Mesendoderm (in vitro differentiated cells): ENCODE data around the gene ATF2.

ENCODE experiments used
- DNase-seq: peaks from one replicate; pipeline ENCODE4 v3.0.0; 2013
- H2AK5ac ChIP-seq: 2 replicates; pipeline ENCODE4 v1.6.1; 2013; ENCODE audit warnings: low read length, inconsistent platforms
- H2BK120ac ChIP-seq: 2 replicates; pipeline ENCODE4 v1.6.1; 2013; ENCODE audit warnings: low read depth, mild to moderate bottlenecking, low read length, moderate library complexity, mixed read lengths
- H2BK15ac ChIP-seq: replicated peaks from 2 replicates; pipeline ENCODE4 v1.6.1; 2013; ENCODE audit warnings: low read depth, mild to moderate bottlenecking, moderate library complexity
- H2BK5ac ChIP-seq: 2 replicates; pipeline ENCODE4 v1.6.1; 2013; ENCODE audit warnings: low read length, inconsistent platforms
- H3K18ac ChIP-seq: 2 replicates; pipeline ENCODE4 v1.6.1; 2013; ENCODE audit warnings: mild to moderate bottlenecking, low read length, mixed read lengths
- H3K23ac ChIP-seq: one replicate; pipeline ENCODE4 v1.6.1; 2013; ENCODE audit warnings: low read length
- H3K27ac ChIP-seq: 2 replicates; pipeline ENCODE4 v1.5.1; 2013; ENCODE audit warnings: low read depth, mild to moderate bottlenecking, inconsistent platforms, low read length, moderate library complexity
- H3K27me3 ChIP-seq: 2 replicates; pipeline ENCODE4 v1.6.1; 2013; ENCODE audit warnings: low read length, control low read depth, mild to moderate bottlenecking, inconsistent platforms; ENCODE audit not compliant: insufficient read depth, poor library complexity
- H3K36me3 ChIP-seq: 2 replicates; pipeline ENCODE4 v1.6.1; 2013; ENCODE audit warnings: low read length, inconsistent platforms; ENCODE audit not compliant: control insufficient read depth, insufficient read depth
- H3K4ac ChIP-seq: one replicate; pipeline ENCODE4 v1.6.1; 2013; ENCODE audit warnings: low read depth, mild to moderate bottlenecking, low read length, moderate library complexity
- H3K4me1 ChIP-seq: 2 replicates; pipeline ENCODE4 v1.6.1; 2013; ENCODE audit warnings: low read depth, low read length, inconsistent platforms; ENCODE audit not compliant: control insufficient read depth
- H3K4me2 ChIP-seq: 2 replicates; pipeline ENCODE4 v1.6.1; 2013; ENCODE audit warnings: low read length
- H3K4me3 ChIP-seq: 2 replicates; pipeline ENCODE4 v1.5.1; 2013; ENCODE audit warnings: mild to moderate bottlenecking, low read length
- H3K56ac ChIP-seq: one replicate; pipeline ENCODE4 v1.6.1; 2013; ENCODE audit warnings: low read length
- H3K79me1 ChIP-seq: 2 replicates; pipeline ENCODE4 v1.6.1; 2013; ENCODE audit warnings: low read length, inconsistent platforms
- H3K79me2 ChIP-seq: 2 replicates; pipeline ENCODE4 v1.6.1; 2013; ENCODE audit warnings: mild to moderate bottlenecking, low read length; ENCODE audit not compliant: control insufficient read depth, insufficient read depth
- H3K9ac ChIP-seq: 2 replicates; pipeline ENCODE4 v1.6.1; 2013; ENCODE audit warnings: low read length, inconsistent platforms
- H4K5ac ChIP-seq: one replicate; pipeline ENCODE4 v1.6.1; 2013; ENCODE audit warnings: low read length
- H4K8ac ChIP-seq: one replicate; pipeline ENCODE4 v1.6.1; 2013; ENCODE audit warnings: low read depth, mild to moderate bottlenecking, control low read depth, low read length, moderate library complexity
- WGBS: extraction: QIAGEN DNeasy Blood & Tissue Kit; methylation state at CpG from one replicate; pipeline ENCODE4 v1.1.7; 2013; ENCODE audit warnings: low lambda C conversion rate, missing lambda C conversion rate; ENCODE audit not compliant: insufficient coverage; ENCODE audit errors: extremely low coverage; 5-methylcytosine and 5-hydroxymethylcytosine counted together

The ATF2 gene

DNA sequence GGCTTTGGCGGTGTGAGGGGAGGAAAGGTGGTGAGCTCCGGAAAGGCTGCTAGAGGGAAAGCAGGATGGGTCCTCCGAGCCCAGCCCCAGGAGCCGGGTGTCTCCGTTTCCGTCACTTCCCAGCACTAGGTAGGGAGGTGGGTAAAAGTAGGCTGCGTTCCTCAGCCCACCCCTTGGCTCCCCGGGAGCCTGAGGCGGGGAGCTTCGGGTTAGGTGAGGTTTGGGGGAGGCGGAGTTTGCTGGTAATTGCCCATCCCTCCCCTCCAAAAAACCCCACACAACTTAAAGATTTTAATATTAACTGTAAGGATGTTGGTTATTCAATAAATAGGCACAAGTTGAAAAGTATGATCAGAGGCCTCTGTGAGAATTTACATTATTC lies 552 bp upstream of the ATF2 start:
- Histone ChIP-seq H3K27ac (peak overlapping the region; percentile 78), H2BK120ac (no peak overlapping the region), H3K79me2 (peaks cover 31% of the 10 kb centered on the region), H3K27me3 (no peaks in the 10 kb centered on the region), H2AK5ac (no peak overlapping the region), H2BK5ac (no peak overlapping the region), H3K36me3 (no peaks in the 10 kb centered on the region), H3K56ac (peak overlapping the region; percentile 93), H3K4me1 (no peaks in the 10 kb centered on the region), H2BK15ac (no peak overlapping the region), H4K5ac (no peak overlapping the region), H3K79me1 (no peaks in the 10 kb centered on the region), H3K18ac (no peak overlapping the region), H3K4me2 (peak overlapping the region; percentile 48), H3K4ac (no peak overlapping the region), H3K4me3 (peak overlapping the region; percentile 71), H4K8ac (no peak overlapping the region), H3K9ac (peak overlapping the region; percentile 86), H3K23ac (no peak overlapping the region)
- DNase-seq, result no peak
- WGBS, result no CpG with 5 or more reads among the region's 11 CpGs

DNA sequence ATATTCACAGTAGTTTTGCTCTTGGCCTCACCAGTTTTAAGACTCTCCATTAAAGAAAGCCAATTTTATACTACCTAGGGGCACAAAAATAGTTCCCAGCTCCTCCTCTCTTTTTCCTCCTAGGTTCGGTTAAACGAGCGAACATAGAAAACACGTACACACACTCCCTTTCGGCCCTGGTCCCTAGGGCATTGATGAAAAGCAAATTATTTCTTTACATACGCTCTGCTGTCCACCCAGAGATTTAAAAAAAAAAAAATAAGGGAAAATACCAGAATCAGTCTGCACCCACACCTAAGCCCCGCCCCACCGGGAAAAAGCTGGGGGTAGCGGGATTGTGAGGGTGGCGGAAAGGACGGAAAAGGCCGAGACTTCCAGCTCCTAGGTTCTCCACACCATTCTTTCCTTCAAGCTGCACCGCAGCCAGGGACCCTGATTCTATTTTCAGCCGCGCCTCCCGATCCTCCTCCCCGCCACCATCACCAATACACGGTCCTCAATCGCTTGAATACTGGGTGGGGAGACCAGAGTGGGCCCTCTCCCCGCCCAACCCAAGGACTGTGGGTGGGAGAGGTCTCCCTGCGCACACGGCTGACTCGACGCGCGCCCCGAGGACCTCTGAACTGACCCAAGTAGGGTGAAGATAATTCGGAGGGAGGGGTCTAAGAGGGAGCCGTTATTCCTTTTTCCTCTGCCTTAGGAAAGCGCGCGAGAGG lies 769 bp downstream of the ATF2 start:
- peaks cover 36% of the 10 kb centered on the region for H3K79me2 ChIP-seq
- H3K9ac ChIP-seq, result peak overlapping the region; percentile 95
- no peak overlapping the region for H4K5ac ChIP-seq
- no CpG with 5 or more reads among the region's 32 CpGs for WGBS
- H3K4me3 ChIP-seq, result peak overlapping the region; percentile 94
- no peaks in the 10 kb centered on the region for H3K79me1 ChIP-seq
- H3K4me2 ChIP-seq, result peak overlapping the region; percentile 40
- no peak overlapping the region for H2AK5ac ChIP-seq
- no peak overlapping the region for H2BK15ac ChIP-seq
- H4K8ac ChIP-seq, result no peak overlapping the region
- peak; percentile 59 for DNase-seq
- H2BK5ac ChIP-seq, result peak overlapping the region; percentile 83
- peak overlapping the region; percentile 84 for H3K27ac ChIP-seq
- H3K4ac ChIP-seq, result peak overlapping the region; percentile 92
- H3K56ac ChIP-seq, result peak overlapping the region; percentile 93
- peak overlapping the region; percentile 33 for H3K18ac ChIP-seq
- H3K36me3 ChIP-seq, result no peaks in the 10 kb centered on the region
- no peaks in the 10 kb centered on the region for H3K27me3 ChIP-seq
- no peak overlapping the region for H2BK120ac ChIP-seq
- no peaks in the 10 kb centered on the region for H3K4me1 ChIP-seq
- H3K23ac ChIP-seq, result peak overlapping the region; percentile 97

DNA sequence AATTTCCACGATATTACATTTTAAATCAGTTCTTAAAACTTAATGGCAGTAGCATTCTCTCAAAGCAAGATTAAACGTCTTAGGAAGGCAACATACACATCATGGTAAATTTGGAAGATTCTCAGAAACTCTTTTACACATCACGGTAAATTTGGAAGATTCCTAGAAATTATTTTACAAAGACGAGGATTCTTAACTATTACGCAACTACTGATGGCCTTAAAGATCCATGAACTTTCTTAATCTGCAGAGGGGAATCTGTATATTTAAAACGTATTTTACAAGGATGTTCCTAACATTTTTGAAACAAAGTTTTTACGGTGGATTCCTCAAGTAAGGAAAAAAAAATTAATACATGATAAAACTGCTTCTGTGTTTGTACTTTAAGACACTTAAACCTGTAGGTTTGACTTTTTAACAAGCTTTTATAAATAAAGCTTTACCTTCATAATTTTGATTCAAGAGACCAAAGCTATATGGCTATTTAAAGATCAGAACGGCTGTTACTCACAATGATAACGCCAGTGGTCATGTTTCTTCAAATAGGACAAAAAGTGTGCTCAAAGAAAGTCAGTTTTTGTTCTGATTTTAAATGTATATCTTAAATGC lies 1.7 kb downstream of the ATF2 start:
- no peaks in the 10 kb centered on the region for H3K79me1 ChIP-seq
- H2BK120ac ChIP-seq, result no peak overlapping the region
- no peak overlapping the region for H3K27ac ChIP-seq
- no peak overlapping the region for H3K18ac ChIP-seq
- no peak overlapping the region for H4K5ac ChIP-seq
- no peak overlapping the region for H3K23ac ChIP-seq
- H3K9ac ChIP-seq, result peak overlapping the region; percentile 46
- no peak overlapping the region for H2BK5ac ChIP-seq
- no peak overlapping the region for H3K4me2 ChIP-seq
- H3K4me3 ChIP-seq, result no peak overlapping the region
- no peak overlapping the region for H4K8ac ChIP-seq
- no peaks in the 10 kb centered on the region for H3K4me1 ChIP-seq
- no peak overlapping the region for H3K4ac ChIP-seq
- no peak overlapping the region for H3K56ac ChIP-seq
- H3K36me3 ChIP-seq, result no peaks in the 10 kb centered on the region
- WGBS, result 100% methylated on average over 1 of the region's 9 CpGs
- DNase-seq, result no peak
- H2BK15ac ChIP-seq, result no peak overlapping the region
- no peaks in the 10 kb centered on the region for H3K27me3 ChIP-seq
- no peak overlapping the region for H2AK5ac ChIP-seq
- peaks cover 41% of the 10 kb centered on the region for H3K79me2 ChIP-seq

DNA sequence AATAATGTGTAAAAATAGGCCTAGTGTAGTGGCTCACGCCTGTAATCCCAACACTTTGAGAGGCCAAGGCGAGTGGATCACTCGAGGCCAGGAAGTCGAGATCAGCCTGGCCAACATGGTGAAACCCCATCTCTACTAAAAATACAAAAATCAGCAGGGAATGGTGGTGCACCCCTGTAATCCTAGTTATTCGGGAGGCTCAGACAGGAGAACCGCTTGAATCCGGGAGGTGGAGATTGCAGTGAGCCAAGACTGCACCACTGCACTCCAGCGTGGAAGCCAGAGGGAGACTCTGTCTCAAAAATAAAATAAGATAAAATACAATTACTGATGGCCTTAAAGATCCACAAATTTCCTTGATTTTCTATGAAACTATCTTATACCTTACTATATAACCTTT lies 3.8 kb downstream of the ATF2 start:
- Histone ChIP-seq H3K27ac (no peak overlapping the region), H4K5ac (no peak overlapping the region), H3K18ac (no peak overlapping the region), H3K4me3 (no peak overlapping the region), H4K8ac (no peak overlapping the region), H3K23ac (no peak overlapping the region), H3K4ac (no peak overlapping the region), H3K79me1 (no peaks in the 10 kb centered on the region), H3K56ac (no peak overlapping the region), H2BK120ac (no peak overlapping the region), H3K27me3 (no peaks in the 10 kb centered on the region), H2AK5ac (no peak overlapping the region), H3K4me2 (no peak overlapping the region), H3K4me1 (no peaks in the 10 kb centered on the region), H2BK5ac (no peak overlapping the region), H2BK15ac (no peak overlapping the region), H3K9ac (no peak overlapping the region), H3K79me2 (peaks cover 54% of the 10 kb centered on the region), H3K36me3 (no peaks in the 10 kb centered on the region)
- WGBS, result no CpG with 5 or more reads among the region's 8 CpGs
- DNase-seq, result no peak

DNA sequence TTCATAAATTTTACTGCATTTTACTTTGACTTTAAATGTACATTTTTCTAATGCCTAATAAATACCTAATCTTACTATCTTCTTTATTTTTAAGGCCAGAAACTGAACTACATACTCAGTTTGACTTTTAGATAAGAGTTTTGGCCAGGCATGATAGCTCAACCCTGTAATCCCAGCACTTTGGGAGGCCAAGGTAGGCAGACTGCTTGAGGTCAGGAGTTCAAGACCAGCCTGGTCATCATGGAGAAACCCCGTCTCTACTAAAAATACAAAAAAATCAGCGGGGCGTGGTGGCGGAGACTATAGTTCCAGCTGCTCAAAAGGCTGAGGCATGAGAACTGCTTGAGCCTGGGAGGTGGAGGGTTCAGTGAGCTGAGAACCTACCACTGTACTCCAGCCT lies 9.1 kb downstream of the ATF2 start:
- Histone ChIP-seq H3K27me3 (no peaks in the 10 kb centered on the region), H2BK15ac (no peak overlapping the region), H2AK5ac (no peak overlapping the region), H3K4ac (no peak overlapping the region), H3K4me2 (no peak overlapping the region), H3K36me3 (no peaks in the 10 kb centered on the region), H3K27ac (no peak overlapping the region), H3K23ac (no peak overlapping the region), H3K9ac (no peak overlapping the region), H4K5ac (no peak overlapping the region), H2BK120ac (no peak overlapping the region), H3K79me1 (peaks cover 7% of the 10 kb centered on the region), H3K79me2 (peaks cover 57% of the 10 kb centered on the region), H3K56ac (no peak overlapping the region), H3K4me3 (no peak overlapping the region), H3K4me1 (no peaks in the 10 kb centered on the region), H2BK5ac (no peak overlapping the region), H4K8ac (peak overlapping the region; percentile 28), H3K18ac (no peak overlapping the region)
- no peak for DNase-seq
- WGBS, result no CpG with 5 or more reads among the region's 4 CpGs
